HepG2 (cell line): ENCODE data around the gene MYCBP2. TPM values are rescaled to one million over a fixed set of nuclear protein-coding genes. Genes with fewer than 3 reads are reported as not detected.

Source experiments
- ATAC-seq: fragments of 200-7000 bp; cut with Tn5 transposase; 3 replicates; pipeline ENCODE4 v1.9.1; 2020; ENCODE audit warnings: mild to moderate bottlenecking, moderate library complexity
- BruUV-seq: library from RNA; stranded (reverse); fragments of 400-500 nt; replicated peaks from 2 replicates; lab custom pipeline; 2021; lab: Mats Ljungman, UMichigan
- CTCF ChIA-PET: fragments of 300-600 bp; formaldehyde crosslinking; extraction: SDS; loops from one replicate; lab custom pipeline; 2021; ENCODE audit warnings: low total read pairs, inconsistent platforms, low intra/inter-chr PET ratio; lab: Yijun Ruan, JAX
- POLR2A ChIA-PET: fragments of 350-600 bp; sonication (Branson Sonifier 250); formaldehyde crosslinking; loops from one replicate; lab custom pipeline; 2020; ENCODE audit warnings: antibody characterized with exemption, inconsistent platforms; lab: Yijun Ruan, JAX
- DNase-seq: peaks from one replicate; pipeline ENCODE4 v3.0.0-alpha.2; 2015; ENCODE audit warnings: low spot score
- FAIRE-seq: peaks from 3 replicates; lab custom pipeline; 2011; peaks lifted over from hg19 to GRCh38; lab: Jason Lieb, UNC
- H2AFZ ChIP-seq: one replicate; pipeline ENCODE4 v1.6.1; 2011; ENCODE audit warnings: low read length, inconsistent platforms
- H3K27ac ChIP-seq: fragments of 300-600 bp; 3 replicates; pipeline ENCODE4 v1.8.0; 2011; ENCODE audit warnings: mixed run types, mild to moderate bottlenecking, mixed read lengths, low read length, inconsistent platforms; ENCODE audit not compliant: insufficient read depth; ENCODE audit errors: extremely low read length
- H3K27me3 ChIP-seq, 2 experiments: fragments of 200-600 bp in 1 of 2; 2 replicates in 1 of 2; 3 replicates in 1 of 2; pipeline versions ENCODE4 v1.6.0 to v1.8.0; 2011; ENCODE audit warnings: low read length in 2 of 2, mild to moderate bottlenecking in 2 of 2, moderate library complexity in 2 of 2, inconsistent platforms in 1 of 2; ENCODE audit not compliant: insufficient read depth in 2 of 2, control insufficient read depth in 1 of 2
- H3K36me3 ChIP-seq, 2 experiments: fragments of 200-600 bp in 1 of 2; replicated peaks in 1 of 2; 2 replicates in 1 of 2; 3 replicates in 1 of 2; pipeline versions ENCODE4 v1.5.1 to v1.8.0; 2011; ENCODE audit warnings: low read length in 2 of 2, inconsistent platforms in 1 of 2; ENCODE audit not compliant: insufficient read depth in 2 of 2, control insufficient read depth in 1 of 2
- H3K4me1 ChIP-seq: 2 replicates; pipeline ENCODE4 v1.5.1; 2012; ENCODE audit warnings: low read length, inconsistent platforms; ENCODE audit not compliant: insufficient read depth
- H3K4me2 ChIP-seq: 2 replicates; pipeline ENCODE4 v1.6.0; 2011; ENCODE audit warnings: low read depth, low read length, inconsistent platforms
- H3K4me3 ChIP-seq, 3 experiments: fragments of 200-600 bp in 1 of 3; sonication (generic), shearing (Covaris generic) in 1 of 3; replicated peaks in 1 of 3; 2 replicates each; pipeline ENCODE4 v1.5.1; 2011 to 2016; ENCODE audit warnings: low read length in 3 of 3, inconsistent platforms in 2 of 3, low read depth in 2 of 3, mild to moderate bottlenecking in 2 of 3, control low read depth in 1 of 3, mixed read lengths in 1 of 3; ENCODE audit not compliant: insufficient read depth in 1 of 3
- H3K79me2 ChIP-seq: one replicate; pipeline ENCODE4 v1.6.1; 2011; ENCODE audit warnings: low read length, inconsistent platforms; ENCODE audit not compliant: insufficient read depth
- H3K9ac ChIP-seq: 2 replicates; pipeline ENCODE4 v1.6.0; 2011; ENCODE audit warnings: mild to moderate bottlenecking, low read depth, low read length, inconsistent platforms; ENCODE audit not compliant: insufficient read depth
- H3K9me3 ChIP-seq: 2 replicates; pipeline ENCODE4 v1.5.1; 2012; ENCODE audit warnings: mild to moderate bottlenecking, low read length
- H4K20me1 ChIP-seq: 2 replicates; pipeline ENCODE4 v1.6.0; 2011; ENCODE audit warnings: inconsistent platforms, mild to moderate bottlenecking, low read length, moderate library complexity; ENCODE audit not compliant: insufficient read depth
- ARHGAP35 ChIP-seq: sonication (generic); formaldehyde crosslinking; IDR thresholded peaks from 2 replicates; pipeline ENCODE4 v1.9.0; 2022; ENCODE audit warnings: mild to moderate bottlenecking, inconsistent platforms, moderate library complexity, missing genetic modification reagents, borderline replicate concordance
- ATF4 ChIP-seq, 2 experiments: fragments of 450-650 bp in 1 of 2; sonication (generic) in 1 of 2; formaldehyde crosslinking; IDR thresholded peaks; 2 replicates each; pipeline versions ENCODE4 v1.5.0 to v1.8.0; 2020 to 2022; ENCODE audit warnings: mild to moderate bottlenecking in 1 of 2, missing genetic modification reagents in 1 of 2
- GABPA ChIP-seq, 2 experiments: IDR thresholded peaks; 2 replicates each; pipeline ENCODE4 v1.6.1; 2011 to 2016; ENCODE audit warnings: low read depth in 2 of 2, low read length in 1 of 2, missing biosample characterization in 1 of 2, missing genetic modification characterization in 1 of 2
- GLI4 ChIP-seq: sonication (generic); formaldehyde crosslinking; IDR thresholded peaks from 2 replicates; pipeline ENCODE4 v1.5.1; 2020; ENCODE audit warnings: missing genetic modification reagents, mild to moderate bottlenecking, moderate library complexity, borderline replicate concordance
- IRF1 ChIP-seq: sonication (generic); formaldehyde crosslinking; IDR thresholded peaks from 2 replicates; pipeline ENCODE4 v1.4.0; 2020; ENCODE audit warnings: low read depth, mild to moderate bottlenecking, missing genetic modification reagents
- KLF15 ChIP-seq: sonication (generic); formaldehyde crosslinking; IDR thresholded peaks from 2 replicates; pipeline ENCODE4 v1.8.1; 2023; ENCODE audit warnings: borderline replicate concordance, mild to moderate bottlenecking, inconsistent platforms, missing genetic modification reagents, mixed read lengths
- MTERF4 ChIP-seq: sonication (generic); formaldehyde crosslinking; IDR thresholded peaks from 2 replicates; pipeline ENCODE4 v1.8.0; 2023; ENCODE audit warnings: mild to moderate bottlenecking, missing genetic modification reagents
- MYPOP ChIP-seq: sonication (generic); formaldehyde crosslinking; IDR thresholded peaks from 2 replicates; pipeline ENCODE4 v1.8.1; 2023; ENCODE audit warnings: mild to moderate bottlenecking, moderate library complexity, missing genetic modification reagents
- NFRKB ChIP-seq: fragments of 450-650 bp; IDR thresholded peaks from 2 replicates; pipeline ENCODE4 v1.6.1; 2017
- PTBP1 ChIP-seq: fragments of 200-400 bp; formaldehyde crosslinking; IDR thresholded peaks from 2 replicates; pipeline ENCODE4 v1.6.1; 2018; ENCODE audit warnings: low read length, low read depth; ENCODE audit not compliant: poor library complexity, severe bottlenecking
- SATB2 ChIP-seq: sonication (generic); formaldehyde crosslinking; IDR thresholded peaks from 2 replicates; pipeline ENCODE4 v1.5.0; 2020; ENCODE audit warnings: missing genetic modification reagents
- TBL1XR1 ChIP-seq: fragments of 150-350 bp; IDR thresholded peaks from 2 replicates; pipeline ENCODE4 v1.6.1; 2014; ENCODE audit warnings: borderline replicate concordance, low read length; ENCODE audit not compliant: partially characterized antibody
- TCF7 ChIP-seq: sonication (generic); IDR thresholded peaks from 2 replicates; pipeline ENCODE4 v1.6.1; 2016; ENCODE audit warnings: antibody characterized with exemption, low read depth
- ZC3H13 ChIP-seq: sonication (generic); formaldehyde crosslinking; IDR thresholded peaks from 2 replicates; pipeline ENCODE4 v1.8.1; 2023; ENCODE audit warnings: mild to moderate bottlenecking, missing genetic modification reagents, moderate library complexity
- ZNF232 ChIP-seq: sonication (generic); formaldehyde crosslinking; IDR thresholded peaks from 2 replicates; pipeline ENCODE4 v1.4.0; 2020; ENCODE audit warnings: missing genetic modification reagents, borderline replicate concordance
- ZNF343 ChIP-seq: sonication (generic); formaldehyde crosslinking; IDR thresholded peaks from 2 replicates; pipeline ENCODE4 v1.4.0; 2020; ENCODE audit warnings: mild to moderate bottlenecking, missing genetic modification reagents
- ZNF710 ChIP-seq: sonication (generic); formaldehyde crosslinking; IDR thresholded peaks from 2 replicates; pipeline ENCODE4 v1.5.0; 2020; ENCODE audit warnings: mild to moderate bottlenecking, missing genetic modification reagents, borderline replicate concordance
- ZNF775 ChIP-seq: sonication (generic); formaldehyde crosslinking; IDR thresholded peaks from 2 replicates; pipeline ENCODE4 v1.4.0; 2020; ENCODE audit warnings: missing genetic modification reagents, mild to moderate bottlenecking, moderate library complexity, borderline replicate concordance
- ZNF781 ChIP-seq: sonication (generic); formaldehyde crosslinking; IDR thresholded peaks from 2 replicates; pipeline ENCODE4 v1.5.1; 2020; ENCODE audit warnings: borderline replicate concordance, mild to moderate bottlenecking, missing genetic modification reagents; ENCODE audit errors: not compliant biosample characterization
- WGBS: methylation state at CpG from one replicate; pipeline ENCODE4 v1.1.6; 2017; ENCODE audit warnings: low lambda C conversion rate; 5-methylcytosine and 5-hydroxymethylcytosine counted together
- in situ Hi-C: cut with HindIII; loops from 2 replicates; pipeline ENCODE4 v1.10.0; 2017; ENCODE audit warnings: low pct_unique_long_range_greater_than_20kb; ENCODE audit not compliant: extremely low pct_ligation_motif_present
- intact Hi-C: fragments of 100-400 bp; cut with micrococcal nuclease; formaldehyde crosslinking; loops from one replicate; pipeline ENCODE4 v1.10.0; 2022; ENCODE audit not compliant: unreplicated experiment
- polyA plus RNA-seq, 8 experiments: library from polyadenylated mRNA; depleted of rRNA in 3 of 8; stranded (reverse) in 7 of 8; unstranded in 1 of 8; fragments of >200 nt; fragmentation: Illumina TruSeq in 4 of 8; extraction: Trizol in 4 of 8; gene quantifications; 2 replicates each; pipeline versions ENCODE4 v1.2.1 to v1.2.3, GENCODE V29; 2011 to 2016; ENCODE audit warnings: low read depth in 4 of 8, missing spikeins in 1 of 8, mixed read lengths in 1 of 8; ENCODE audit not compliant: insufficient read depth in 1 of 8
- total RNA-seq, 5 experiments: library from RNA; depleted of rRNA; stranded (reverse); fragments of >200 nt; fragmentation: Illumina TruSeq; extraction: Trizol; gene quantifications; 2 replicates each; pipeline ENCODE4 v1.2.3, GENCODE V29; 2016; ENCODE audit warnings: low read depth in 1 of 5

Gene MYCBP2
- total and polyA plus RNA-seq, 2 of the 13 experiments (the other 11 are each of a cell fraction or from before 2014, with no cell fraction given) = 16.3 to 35.3 TPM

GRCh38 chr13:77267362-77267761, 59.5 kb downstream of the MYCBP2 start:
- Histone ChIP-seq H3K4me3 (no peak overlapping the region), H3K79me2 (no peaks in the 10 kb centered on the region), H3K9me3 (no peaks in the 10 kb centered on the region), H3K27me3 (no peaks in the 10 kb centered on the region), H3K4me1 (no peaks in the 10 kb centered on the region), H3K9ac (no peak overlapping the region), H2AFZ (no peak overlapping the region), H3K4me2 (no peak overlapping the region), H4K20me1 (no peaks in the 10 kb centered on the region; the same call in 1 of the 2 replicates), H3K27ac (no peak overlapping the region), H3K36me3 (peaks cover 0 to 19% of the 10 kb centered on the region in 2 experiments; a peak in 2 of 5 replicates)
- DNase-seq (no peak), ATAC-seq (no peak), FAIRE-seq (no peak)
- no TSS peak for BruUV-seq
- intact Hi-C loops (no loop called here), in situ Hi-C loops (no loop called here)
- CTCF ChIA-PET = no interaction called here
- WGBS = 96% methylated on average over 2 of the region's 2 CpGs
- POLR2A ChIA-PET = no interaction called here
- no peak for TF ChIP-seq MTERF4 (CRISPR knock-in tag)
- no peak for TF ChIP-seq ZNF781
- no peak for TF ChIP-seq ZNF775
- no peak for TF ChIP-seq NFRKB
- no peak for TF ChIP-seq ATF4 (CRISPR knock-in tag; IDR thresholded peaks at IDR 0.05)
- TF ChIP-seq ZNF232 = no peak
- TF ChIP-seq ZNF343 (CRISPR knock-in tag) = no peak
- no peak for TF ChIP-seq ZC3H13
- no peak for TF ChIP-seq TBL1XR1
- no peak for TF ChIP-seq IRF1
- no peak for TF ChIP-seq SATB2 (CRISPR knock-in tag)
- TF ChIP-seq GLI4 (CRISPR knock-in tag) = no peak
- no peak for TF ChIP-seq PTBP1
- no peak for TF ChIP-seq TCF7
- TF ChIP-seq MYPOP = no peak
- no peak for TF ChIP-seq KLF15 (CRISPR knock-in tag)
- TF ChIP-seq ZNF710 = no peak
- no peak for TF ChIP-seq GABPA (IDR thresholded peaks at IDR 0.05; ENCODE audit: low read depth, low read length)
- TF ChIP-seq GABPA (CRISPR knock-in tag; IDR thresholded peaks at IDR 0.05; ENCODE audit: low read depth) = no peak
- TF ChIP-seq ARHGAP35 = no peak
